ENCODE data around the gene GPR176.

GPR176 gene

GRCh38 chr15:39939487-39940452 lies 19.7 kb upstream of the GPR176 start:
- Histone ChIP-seq H3K4me1 (ENCODE audit: control insufficient read depth, insufficient read depth, low read length) (peaks cover 2% of the 10 kb centered on the region; the same call in 1 of the 2 replicates), H3K36me3 (ENCODE audit: control insufficient read depth in 2 of 2, insufficient read depth in 1 of 2, low read length in 2 of 2) (peaks cover 5 to 61% of the 10 kb centered on the region in 2 experiments), H3K9me3 (ENCODE audit: control insufficient read depth, insufficient read depth, low read depth, low read length) (no peaks in the 10 kb centered on the region), H3K27ac (ENCODE audit: extremely low read depth, low read depth, low read length) (no peak overlapping the region), H3K4me3 (ENCODE audit: low read depth, low read length) (no peak overlapping the region)
- POLR2A ChIA-PET, result interaction anchor here (0.6 kb wide), 1 partner anchor 166 kb away, joined by 5 read pairs; no protein-coding TSS in a partner anchor
- CTCF ChIA-PET, result no interaction called here
- TF ChIP-seq, protein P1, sequence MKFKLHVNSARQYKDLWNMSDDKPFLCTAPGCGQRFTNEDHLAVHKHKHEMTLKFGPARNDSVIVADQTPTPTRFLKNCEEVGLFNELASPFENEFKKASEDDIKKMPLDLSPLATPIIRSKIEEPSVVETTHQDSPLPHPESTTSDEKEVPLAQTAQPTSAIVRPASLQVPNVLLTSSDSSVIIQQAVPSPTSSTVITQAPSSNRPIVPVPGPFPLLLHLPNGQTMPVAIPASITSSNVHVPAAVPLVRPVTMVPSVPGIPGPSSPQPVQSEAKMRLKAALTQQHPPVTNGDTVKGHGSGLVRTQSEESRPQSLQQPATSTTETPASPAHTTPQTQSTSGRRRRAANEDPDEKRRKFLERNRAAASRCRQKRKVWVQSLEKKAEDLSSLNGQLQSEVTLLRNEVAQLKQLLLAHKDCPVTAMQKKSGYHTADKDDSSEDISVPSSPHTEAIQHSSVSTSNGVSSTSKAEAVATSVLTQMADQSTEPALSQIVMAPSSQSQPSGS (tag by site-specific recombination; IDR thresholded peaks at IDR 0.05; ENCODE audit: low read depth), result peak; percentile 22; the same call in 1 of the 2 replicates
- TF ChIP-seq ZNF610 (tag by site-specific recombination; IDR thresholded peaks at IDR 0.05; ENCODE audit: borderline replicate concordance) (no peak), PRDM6 (tag by site-specific recombination; IDR thresholded peaks at IDR 0.05) (peak; percentile 59), ZNF76 (tag by site-specific recombination; IDR thresholded peaks at IDR 0.05; ENCODE audit: borderline replicate concordance, low read depth) (no peak), ZNF639 (tag by site-specific recombination; IDR thresholded peaks at IDR 0.05) (no peak), PRDM1 (tag by site-specific recombination; IDR thresholded peaks at IDR 0.05) (peak; percentile 35; the same call in 1 of the 2 replicates), ZNF501 (tag by site-specific recombination; IDR thresholded peaks at IDR 0.05) (no peak)

GRCh38 chr15:39937696-39938095 lies 17.6 kb upstream of the GPR176 start:
- Histone ChIP-seq H3K27ac (ENCODE audit: extremely low read depth, low read depth, low read length) (no peak overlapping the region), H3K36me3 (ENCODE audit: control insufficient read depth in 2 of 2, insufficient read depth in 1 of 2, low read length in 2 of 2) (peaks cover 0 to 42% of the 10 kb centered on the region in 2 experiments; a peak in 1 of 3 replicates), H3K4me1 (ENCODE audit: control insufficient read depth, insufficient read depth, low read length) (peaks cover 2% of the 10 kb centered on the region; the same call in 1 of the 2 replicates), H3K9me3 (ENCODE audit: control insufficient read depth, insufficient read depth, low read depth, low read length) (no peaks in the 10 kb centered on the region), H3K4me3 (ENCODE audit: low read depth, low read length) (no peak overlapping the region)
- ChIA-PET CTCF (interaction anchor here (0.6 kb wide), 1 partner anchor 28 kb away, joined by 3 read pairs; no protein-coding TSS in a partner anchor), POLR2A (no interaction called here)
- TF ChIP-seq WT1 (tag by site-specific recombination; IDR thresholded peaks at IDR 0.05), result no peak
- TF ChIP-seq, protein P2, sequence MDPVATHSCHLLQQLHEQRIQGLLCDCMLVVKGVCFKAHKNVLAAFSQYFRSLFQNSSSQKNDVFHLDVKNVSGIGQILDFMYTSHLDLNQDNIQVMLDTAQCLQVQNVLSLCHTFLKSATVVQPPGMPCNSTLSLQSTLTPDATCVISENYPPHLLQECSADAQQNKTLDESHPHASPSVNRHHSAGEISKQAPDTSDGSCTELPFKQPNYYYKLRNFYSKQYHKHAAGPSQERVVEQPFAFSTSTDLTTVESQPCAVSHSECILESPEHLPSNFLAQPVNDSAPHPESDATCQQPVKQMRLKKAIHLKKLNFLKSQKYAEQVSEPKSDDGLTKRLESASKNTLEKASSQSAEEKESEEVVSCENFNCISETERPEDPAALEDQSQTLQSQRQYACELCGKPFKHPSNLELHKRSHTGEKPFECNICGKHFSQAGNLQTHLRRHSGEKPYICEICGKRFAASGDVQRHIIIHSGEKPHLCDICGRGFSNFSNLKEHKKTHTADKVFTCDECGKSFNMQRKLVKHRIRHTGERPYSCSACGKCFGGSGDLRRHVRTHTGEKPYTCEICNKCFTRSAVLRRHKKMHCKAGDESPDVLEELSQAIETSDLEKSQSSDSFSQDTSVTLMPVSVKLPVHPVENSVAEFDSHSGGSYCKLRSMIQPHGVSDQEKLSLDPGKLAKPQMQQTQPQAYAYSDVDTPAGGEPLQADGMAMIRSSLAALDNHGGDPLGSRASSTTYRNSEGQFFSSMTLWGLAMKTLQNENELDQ (tag by site-specific recombination; IDR thresholded peaks at IDR 0.05; ENCODE audit: low read depth), result no peak
- TF ChIP-seq ZNF174 (tag by site-specific recombination; IDR thresholded peaks at IDR 0.05), result no peak
- TF ChIP-seq ZNF501 (tag by site-specific recombination; IDR thresholded peaks at IDR 0.05), result no peak
- no peak for TF ChIP-seq GLI4 (tag by site-specific recombination; IDR thresholded peaks at IDR 0.05)
- TF ChIP-seq ZFP69B (tag by site-specific recombination; IDR thresholded peaks at IDR 0.05), result no peak
- TF ChIP-seq ZFP41 (tag by site-specific recombination; IDR thresholded peaks at IDR 0.05; ENCODE audit: borderline replicate concordance), result no peak
- no peak for TF ChIP-seq ZNF707 (tag by site-specific recombination; IDR thresholded peaks at IDR 0.05)
